Activated CD4-positive, alpha-beta T cell treated with anti-CD3 and anti-CD28 coated beads, Interleukin-2, amount 10 ng/mL, durations not matched to agents 7 days and 5 days (primary cell): ENCODE measurements around the gene MICALL1. TPM values are rescaled to one million over a fixed set of nuclear protein-coding genes. Genes with fewer than 3 reads are reported as not detected.

Experiments used
- CTCF ChIA-PET: fragments of 350-600 bp; sonication (Branson Sonifier 250); formaldehyde crosslinking; loops from one replicate; lab custom pipeline; 2021; ENCODE audit warnings: antibody characterized with exemption; lab: Charles Lee
- POLR2A ChIA-PET: fragments of 350-600 bp; sonication (Branson Sonifier 250); formaldehyde crosslinking; loops from one replicate; lab custom pipeline; 2021; ENCODE audit warnings: antibody characterized with exemption; lab: Charles Lee
- DNase-seq: peaks from one replicate; pipeline ENCODE4 v3.0.0-alpha.2; 2020
- H3K27ac Mint-ChIP-seq: one replicate; pipeline ENCODE4 v1.8.0; 2021; ENCODE audit warnings: mild to moderate bottlenecking, moderate library complexity, mixed read lengths
- H3K27me3 Mint-ChIP-seq: one replicate; pipeline ENCODE4 v1.8.0; 2021; ENCODE audit warnings: mixed read lengths
- H3K36me3 Mint-ChIP-seq: one replicate; pipeline ENCODE4 v1.8.0; 2021; ENCODE audit warnings: low read depth, mixed read lengths
- H3K4me1 Mint-ChIP-seq: one replicate; pipeline ENCODE4 v1.8.0; 2021; ENCODE audit warnings: mixed read lengths
- H3K4me3 Mint-ChIP-seq: one replicate; pipeline ENCODE4 v1.8.0; 2021; ENCODE audit warnings: mild to moderate bottlenecking, moderate library complexity, mixed read lengths
- H3K9me3 Mint-ChIP-seq: one replicate; pipeline ENCODE4 v1.8.0; 2021; ENCODE audit warnings: mixed read lengths
- total RNA-seq, 2 experiments: library from RNA; stranded (reverse); gene quantifications; one replicate each; pipeline ENCODE4 v1.2.3, GENCODE V29; 2021

The MICALL1 gene
- total RNA-seq, 2 experiments from 2014 or later, result 27.6 to 30.7 TPM

DNA sequence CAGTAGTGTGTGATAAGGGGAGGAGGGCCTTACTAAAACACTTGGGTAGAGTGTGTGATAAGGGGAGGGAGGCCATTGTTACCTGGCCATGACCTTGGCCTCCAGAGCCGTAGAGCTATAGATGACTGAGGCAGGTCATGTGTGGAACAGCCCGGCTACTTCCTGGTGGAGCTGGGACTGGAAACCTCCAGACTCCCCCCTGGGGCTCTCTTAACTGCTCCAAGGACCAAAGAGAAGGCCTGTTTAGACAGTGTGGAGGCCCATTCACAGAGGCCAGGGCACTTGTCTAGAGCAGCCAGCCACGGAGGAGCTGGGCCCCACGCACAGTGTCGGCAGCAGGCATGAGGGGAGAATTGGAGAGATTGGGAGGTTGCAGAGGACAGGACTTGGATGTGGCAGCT lies 12.5 kb upstream of the MICALL1 start:
- POLR2A ChIA-PET, result interaction anchor here (0.6 kb wide), 1 partner anchor 10 kb away, joined by 3 read pairs; no protein-coding TSS in a partner anchor

DNA sequence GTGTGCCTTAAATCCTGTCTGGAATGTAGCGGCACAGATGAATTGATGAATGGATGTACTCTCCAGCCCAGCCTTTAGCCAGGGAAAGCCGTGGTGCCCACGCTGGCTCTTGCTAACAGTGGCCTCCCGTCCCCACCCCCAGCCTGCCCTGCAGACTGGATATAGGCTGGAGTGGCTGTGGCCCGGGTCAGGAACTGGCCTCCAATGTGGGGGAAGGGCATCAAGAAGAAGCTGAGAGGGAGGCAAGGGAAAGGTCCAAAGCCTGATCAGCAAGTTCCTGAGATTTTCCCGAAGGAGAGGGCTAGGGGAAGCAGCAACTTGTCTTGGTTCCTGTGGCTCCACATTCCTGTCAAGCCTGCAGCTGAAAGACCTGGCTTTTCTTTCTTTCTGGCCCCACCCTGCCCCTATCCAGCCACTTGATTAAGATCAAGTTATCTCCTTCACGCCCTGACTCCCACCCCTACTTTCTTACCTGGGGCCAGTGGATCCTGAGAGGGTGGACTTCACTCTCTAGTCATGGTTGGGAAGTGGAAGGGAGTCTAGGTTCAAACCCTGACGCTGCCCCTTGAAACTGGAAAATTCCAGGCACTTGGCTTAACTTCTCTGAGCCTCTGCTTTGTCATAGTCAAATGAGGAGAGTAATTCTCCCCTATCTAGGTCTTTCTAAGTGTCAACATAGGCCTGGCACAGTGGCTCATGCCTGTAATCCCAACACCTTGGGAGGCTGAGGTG lies 11.0 kb upstream of the MICALL1 start:
- Mint-ChIP-seq H3K27ac (peak overlapping the region; percentile 97), H3K4me1 (peaks cover 40% of the 10 kb centered on the region), H3K4me3 (no peak overlapping the region), H3K36me3 (peaks cover 9% of the 10 kb centered on the region), H3K27me3 (no peaks in the 10 kb centered on the region), H3K9me3 (no peaks in the 10 kb centered on the region)
- CTCF ChIA-PET, result interaction anchor here (1.1 kb wide), 1 partner anchor 8 kb away, joined by 4 read pairs; no protein-coding TSS in a partner anchor
- POLR2A ChIA-PET, result interaction anchor here (0.6 kb wide), 1 partner anchor 30 kb away, joined by 10 read pairs; no protein-coding TSS in a partner anchor
- no peak for DNase-seq

More for the DNA sequence above, 12.5 kb upstream of the MICALL1 start:
- Mint-ChIP-seq H3K9me3 (no peaks in the 10 kb centered on the region), H3K27ac (peak overlapping the region; percentile 87), H3K36me3 (peaks cover 17% of the 10 kb centered on the region), H3K27me3 (no peaks in the 10 kb centered on the region), H3K4me3 (no peak overlapping the region), H3K4me1 (peaks cover 38% of the 10 kb centered on the region)
- CTCF ChIA-PET, result interaction anchor here (0.5 to 1.6 kb wide), 4 partner anchors 10 to 210 kb away, joined by 3 to 4 read pairs (median 4); no protein-coding TSS in a partner anchor
- no peak for DNase-seq

DNA sequence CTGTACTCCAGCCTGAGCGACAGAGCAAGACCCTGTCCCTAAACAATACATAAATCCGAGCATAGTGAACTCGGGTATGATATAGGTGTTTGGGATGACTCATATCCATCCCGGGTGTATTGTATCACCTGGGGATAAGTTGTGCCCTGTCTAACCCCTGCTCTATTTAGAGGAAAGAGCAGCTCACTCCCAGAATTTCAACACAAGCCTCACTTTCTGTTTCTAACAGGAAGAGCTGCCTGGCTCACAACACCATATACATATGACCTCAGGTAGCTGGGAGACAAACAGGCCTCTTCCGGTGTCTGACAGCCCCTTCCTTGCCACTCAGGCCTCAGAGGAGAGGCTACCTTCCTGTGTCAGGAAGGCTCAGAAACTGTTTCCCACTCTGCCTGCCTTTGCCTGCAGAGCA lies 9.9 kb upstream of the MICALL1 start:
- Mint-ChIP-seq H3K27ac (peak overlapping the region; percentile 97), H3K27me3 (no peaks in the 10 kb centered on the region), H3K4me3 (peak overlapping the region; percentile 58), H3K36me3 (peaks cover 8% of the 10 kb centered on the region), H3K9me3 (no peaks in the 10 kb centered on the region), H3K4me1 (peaks cover 41% of the 10 kb centered on the region)
- ChIA-PET CTCF (interaction anchor here (0.6 to 2.4 kb wide), 7 partner anchors 9 to 147 kb away, joined by 3 to 14 read pairs (median 4); partner anchors contain the start of gene MICALL1), POLR2A (interaction anchor here (0.6 to 0.7 kb wide), 3 partner anchors 31 to 140 kb away, joined by 3 to 10 read pairs (median 3); no protein-coding TSS in a partner anchor)
- DNase-seq, result peak; percentile 77

DNA sequence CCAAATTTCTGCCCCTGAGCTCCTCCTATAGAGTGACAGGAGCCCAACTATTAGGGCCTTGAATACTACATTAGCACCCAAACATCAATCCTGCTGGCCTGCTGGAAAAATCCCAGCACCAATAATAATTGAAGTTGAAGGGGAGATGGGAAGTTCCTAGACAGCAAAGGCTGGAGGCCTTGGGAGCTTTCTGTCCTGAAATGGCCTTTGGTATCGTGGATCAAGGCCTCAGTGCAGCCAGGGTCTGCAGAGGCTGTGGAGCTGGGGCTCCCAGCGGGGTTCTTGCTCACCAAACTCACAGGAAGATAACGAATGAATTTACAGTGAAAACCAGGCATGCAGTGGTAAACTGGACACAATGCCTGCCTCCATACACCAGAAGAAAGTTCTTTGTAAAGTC lies 9.2 kb upstream of the MICALL1 start:
- peaks cover 6% of the 10 kb centered on the region for H3K36me3 Mint-ChIP-seq
- no peaks in the 10 kb centered on the region for H3K27me3 Mint-ChIP-seq
- CTCF ChIA-PET, result interaction anchor here (1.0 to 2.4 kb wide), 6 partner anchors 9 to 753 kb away, joined by 3 to 14 read pairs (median 4); partner anchors contain the start of gene MICALL1
- peak overlapping the region; percentile 97 for H3K27ac Mint-ChIP-seq
- POLR2A ChIA-PET, result interaction anchor here (0.7 kb wide), 1 partner anchor 141 kb away, joined by 3 read pairs; no protein-coding TSS in a partner anchor
- no peaks in the 10 kb centered on the region for H3K9me3 Mint-ChIP-seq
- peaks cover 49% of the 10 kb centered on the region for H3K4me1 Mint-ChIP-seq
- peak overlapping the region; percentile 58 for H3K4me3 Mint-ChIP-seq
- DNase-seq, result no peak

DNA sequence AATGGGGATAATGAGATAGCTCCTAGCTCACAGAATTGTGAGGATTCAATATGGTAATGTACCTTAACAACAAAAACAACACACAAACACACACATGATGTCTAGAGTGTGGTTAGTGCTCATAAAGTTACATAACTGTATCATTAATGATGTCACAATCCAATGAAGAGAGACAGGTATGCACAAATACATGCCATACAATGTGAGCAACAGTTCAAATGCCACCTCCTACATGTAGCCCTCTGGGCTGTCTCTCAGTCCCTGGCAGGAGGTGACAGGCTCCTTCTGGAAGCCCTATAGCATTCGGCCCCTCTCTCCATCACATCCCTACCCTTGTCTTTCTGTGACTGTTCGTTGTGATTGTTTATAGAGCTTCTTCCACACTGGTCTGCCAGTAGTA lies 8.3 kb upstream of the MICALL1 start:
- ChIA-PET POLR2A (no interaction called here), CTCF (interaction anchor here (0.6 to 2.4 kb wide), 5 partner anchors 8 to 752 kb away, joined by 3 to 14 read pairs (median 5); partner anchors contain the start of gene MICALL1)
- H3K4me1 Mint-ChIP-seq, result peaks cover 49% of the 10 kb centered on the region
- H3K27me3 Mint-ChIP-seq, result no peaks in the 10 kb centered on the region
- no peaks in the 10 kb centered on the region for H3K9me3 Mint-ChIP-seq
- H3K36me3 Mint-ChIP-seq, result peaks cover 6% of the 10 kb centered on the region
- peak overlapping the region; percentile 50 for H3K27ac Mint-ChIP-seq
- H3K4me3 Mint-ChIP-seq, result no peak overlapping the region
- DNase-seq, result no peak

DNA sequence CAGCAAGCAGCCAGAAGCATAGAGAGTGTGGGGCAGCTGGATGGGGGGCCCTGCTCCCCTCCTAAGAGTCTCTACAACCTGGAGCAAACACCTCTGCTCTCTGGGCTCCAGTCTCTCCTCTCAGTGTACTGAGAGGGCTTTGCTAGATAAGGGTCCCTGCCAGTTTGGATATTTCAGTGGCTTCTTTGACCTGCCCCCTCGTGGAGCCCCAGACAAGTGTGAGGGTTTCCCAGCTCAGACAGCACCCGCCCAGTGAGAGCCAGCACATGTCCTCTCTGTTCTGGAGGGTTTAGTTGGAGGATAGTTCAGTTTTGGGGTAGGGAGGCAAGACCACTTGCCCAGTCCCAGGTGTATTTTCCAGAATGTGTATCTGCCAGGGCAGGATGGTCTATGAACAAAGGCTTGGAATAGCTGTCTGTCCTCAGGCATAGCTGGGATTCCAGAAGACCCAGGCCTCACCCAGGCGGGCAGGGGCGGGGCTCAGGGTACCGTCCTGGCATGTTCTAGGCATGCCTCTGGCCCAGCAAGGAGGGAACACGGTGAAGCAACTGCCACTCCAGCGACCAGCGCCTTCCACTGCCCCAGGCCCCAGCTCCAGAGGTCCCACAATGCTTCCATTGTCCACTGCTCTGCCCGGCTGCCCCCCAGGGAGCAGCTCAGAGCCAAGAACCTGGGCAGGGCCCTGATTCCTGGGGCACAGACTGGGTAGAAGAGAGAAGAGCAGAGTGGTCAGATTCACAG lies 7.5 kb upstream of the MICALL1 start:
- POLR2A ChIA-PET, result no interaction called here
- Mint-ChIP-seq H3K4me3 (no peak overlapping the region), H3K27ac (peak overlapping the region; percentile 13), H3K9me3 (no peaks in the 10 kb centered on the region), H3K4me1 (peaks cover 46% of the 10 kb centered on the region), H3K27me3 (no peaks in the 10 kb centered on the region), H3K36me3 (peaks cover 6% of the 10 kb centered on the region)
- no peak for DNase-seq
- CTCF ChIA-PET, result interaction anchor here (0.6 to 2.4 kb wide), 4 partner anchors 12 to 36 kb away, joined by 3 to 8 read pairs (median 4); no protein-coding TSS in a partner anchor

DNA sequence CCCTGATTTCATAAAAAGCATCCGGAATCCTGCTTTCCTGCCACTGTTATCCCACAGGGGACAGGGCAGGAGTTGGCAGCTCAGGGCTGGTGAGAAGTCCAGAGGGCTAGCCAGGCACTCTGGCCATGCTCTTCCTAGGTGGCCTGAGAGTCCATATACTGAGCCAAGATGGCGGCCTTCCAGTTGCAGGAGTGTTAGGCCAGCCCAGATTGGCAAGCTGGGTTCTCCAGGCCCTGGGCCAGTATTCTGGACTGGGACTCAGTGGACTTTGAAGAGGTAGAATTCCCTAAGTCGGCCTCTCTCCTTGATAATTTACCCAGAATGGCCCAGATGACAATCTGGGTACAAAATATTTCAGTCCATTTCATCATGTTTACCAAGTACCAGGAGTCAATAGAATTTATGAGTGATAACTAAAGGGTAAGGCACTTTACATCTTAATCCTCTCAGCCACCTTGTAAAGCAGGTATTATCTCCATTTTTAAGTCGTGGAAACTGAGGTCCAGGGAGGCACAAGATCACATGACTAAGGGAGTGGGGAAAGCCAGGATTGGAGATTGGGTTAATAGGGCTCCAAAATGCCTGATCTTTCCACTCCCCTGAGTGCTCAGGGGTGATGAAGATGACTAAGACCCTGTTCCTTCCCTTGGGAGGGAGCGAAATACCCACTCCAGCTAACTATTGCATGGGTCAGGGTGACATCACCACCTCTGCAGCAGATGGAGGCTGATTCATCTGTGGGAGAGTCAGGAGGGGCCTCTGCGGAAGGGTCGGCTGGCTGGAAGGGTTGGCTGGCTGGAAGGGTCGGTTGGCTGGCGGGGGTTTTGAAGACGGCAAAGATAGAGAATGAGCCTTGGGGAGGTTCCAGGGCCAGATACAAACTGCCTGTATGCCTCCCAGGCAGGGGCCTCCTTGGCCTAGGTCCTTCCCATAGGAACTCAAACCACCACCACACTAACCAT lies 1.2 kb upstream of the MICALL1 start:
- DNase-seq, result no peak
- H3K4me3 Mint-ChIP-seq, result peak overlapping the region; percentile 70
- no peaks in the 10 kb centered on the region for H3K36me3 Mint-ChIP-seq
- ChIA-PET POLR2A (no interaction called here), CTCF (interaction anchor here (1.0 to 2.3 kb wide), 10 partner anchors 8 to 298 kb away, joined by 3 to 14 read pairs (median 3); no protein-coding TSS in a partner anchor)
- H3K27ac Mint-ChIP-seq, result peak overlapping the region; percentile 87
- no peaks in the 10 kb centered on the region for H3K9me3 Mint-ChIP-seq
- peaks cover 30% of the 10 kb centered on the region for H3K4me1 Mint-ChIP-seq
- no peaks in the 10 kb centered on the region for H3K27me3 Mint-ChIP-seq

DNA sequence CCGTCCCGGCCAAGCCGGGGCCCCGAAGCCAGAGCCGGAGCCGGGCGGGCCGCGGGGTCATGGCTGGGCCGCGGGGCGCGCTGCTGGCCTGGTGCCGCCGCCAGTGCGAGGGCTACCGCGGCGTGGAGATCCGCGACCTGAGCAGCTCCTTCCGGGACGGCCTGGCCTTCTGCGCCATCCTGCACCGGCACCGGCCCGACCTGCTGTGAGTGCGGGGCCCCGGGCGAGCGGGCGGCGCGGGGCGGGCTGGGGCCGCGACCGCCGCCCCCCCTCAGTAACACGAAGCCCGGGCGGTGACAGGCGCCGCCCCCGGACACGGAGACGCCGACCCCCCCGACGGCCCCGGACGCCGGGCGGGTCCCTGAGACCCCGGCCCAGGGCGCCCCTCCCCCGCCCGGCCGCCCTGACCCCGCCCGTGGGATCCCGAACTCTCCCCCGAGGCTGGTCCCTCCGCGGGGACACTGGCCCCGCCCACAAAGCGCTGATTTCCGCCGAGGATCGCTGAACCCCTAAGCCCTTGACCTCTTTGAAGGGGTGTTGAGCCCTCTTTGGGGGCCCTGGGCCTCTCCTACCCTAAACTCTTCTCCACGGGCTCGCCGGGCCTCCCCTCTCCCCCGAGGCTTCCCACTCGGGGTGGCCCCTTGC lies 389 bp downstream of the MICALL1 start:
- H3K4me3 Mint-ChIP-seq, result peak overlapping the region; percentile 72
- peak; percentile 50 for DNase-seq
- no peaks in the 10 kb centered on the region for H3K27me3 Mint-ChIP-seq
- no peaks in the 10 kb centered on the region for H3K36me3 Mint-ChIP-seq
- CTCF ChIA-PET, result interaction anchor here (0.9 to 2.3 kb wide), 7 partner anchors 9 to 82 kb away, joined by 3 to 14 read pairs (median 4); no protein-coding TSS in a partner anchor
- no peaks in the 10 kb centered on the region for H3K9me3 Mint-ChIP-seq
- H3K4me1 Mint-ChIP-seq, result peaks cover 32% of the 10 kb centered on the region
- POLR2A ChIA-PET, result interaction anchor here (0.6 to 0.8 kb wide), 2 partner anchors 17 to 90 kb away, joined by 3 to 6 read pairs; no protein-coding TSS in a partner anchor
- peak overlapping the region; percentile 87 for H3K27ac Mint-ChIP-seq

DNA sequence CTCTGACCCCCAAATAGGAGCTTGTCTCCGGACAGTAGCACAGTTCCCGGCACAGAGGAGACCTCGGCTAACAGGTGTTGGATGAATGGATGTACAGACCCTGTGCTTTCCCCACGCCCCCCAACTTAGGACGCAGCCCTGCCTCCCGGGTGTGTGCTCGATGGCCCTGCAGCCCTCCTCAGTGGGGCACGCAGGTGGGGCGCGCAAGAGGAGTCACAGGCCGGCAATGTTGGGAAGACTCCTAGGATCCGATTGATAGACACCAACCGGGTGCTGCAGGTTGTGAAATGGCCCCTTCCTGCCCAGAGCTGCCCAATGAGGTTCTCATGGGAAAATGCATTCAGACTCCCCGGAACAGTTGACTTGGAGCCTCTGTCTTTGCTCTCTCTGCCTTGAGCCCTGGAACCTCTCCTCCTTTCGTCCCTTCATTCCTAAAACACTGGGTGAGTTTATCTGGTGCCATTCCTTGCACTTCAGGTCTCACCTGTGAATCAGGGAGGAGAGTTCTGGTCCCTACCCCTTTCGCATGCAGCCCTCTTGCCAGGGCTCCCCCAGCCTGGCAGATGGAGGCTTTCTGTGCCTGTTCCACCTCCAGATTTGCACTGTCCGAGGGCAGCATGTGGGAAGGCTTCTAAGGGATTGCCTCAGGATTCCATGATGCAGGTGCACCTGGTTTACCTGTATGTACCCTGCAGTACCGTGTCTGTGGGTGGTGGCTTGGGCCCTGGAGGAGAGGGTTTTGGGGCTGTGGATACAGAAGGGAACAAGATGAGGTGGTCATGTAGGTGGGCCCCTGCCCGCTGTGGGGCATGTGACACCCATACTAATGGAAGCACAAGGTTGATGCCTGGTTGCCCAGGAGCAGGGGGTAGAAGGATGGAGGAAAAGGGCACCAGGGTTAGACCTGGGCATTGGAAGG lies 1.2 kb downstream of the MICALL1 start:
- ChIA-PET CTCF (interaction anchor here (0.6 to 2.3 kb wide), 2 partner anchors 10 to 19 kb away, joined by 5 to 14 read pairs; no protein-coding TSS in a partner anchor), POLR2A (no interaction called here)
- H3K4me3 Mint-ChIP-seq, result peak overlapping the region; percentile 72
- H3K36me3 Mint-ChIP-seq, result no peaks in the 10 kb centered on the region
- peak overlapping the region; percentile 87 for H3K27ac Mint-ChIP-seq
- no peaks in the 10 kb centered on the region for H3K9me3 Mint-ChIP-seq
- no peak for DNase-seq
- H3K27me3 Mint-ChIP-seq, result no peaks in the 10 kb centered on the region
- peaks cover 36% of the 10 kb centered on the region for H3K4me1 Mint-ChIP-seq

DNA sequence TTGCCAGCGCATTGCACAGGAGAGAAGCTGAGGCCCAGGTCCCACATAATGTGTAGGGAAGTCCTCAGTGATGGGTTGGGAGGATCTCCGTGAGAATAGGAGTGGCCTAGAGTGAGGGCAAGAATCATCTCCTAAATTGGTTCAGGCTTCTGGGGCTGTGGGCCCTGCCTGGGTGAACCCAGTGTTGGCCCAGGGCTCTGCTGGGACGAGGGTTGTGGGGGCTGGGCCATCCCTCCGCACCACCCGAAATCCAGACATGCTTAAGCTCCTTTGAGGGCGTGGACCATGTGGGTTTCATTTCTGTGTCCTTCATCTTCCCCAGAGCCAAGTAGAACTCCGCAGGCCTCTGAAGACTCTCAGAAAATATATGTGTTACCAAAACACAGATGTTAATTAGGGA lies 3.7 kb downstream of the MICALL1 start:
- ChIA-PET POLR2A (no interaction called here), CTCF (no interaction called here)

More for the DNA sequence above, 3.7 kb downstream of the MICALL1 start:
- Mint-ChIP-seq H3K27ac (no peak overlapping the region), H3K4me3 (no peak overlapping the region), H3K27me3 (no peaks in the 10 kb centered on the region), H3K9me3 (no peaks in the 10 kb centered on the region), H3K36me3 (peaks cover 2% of the 10 kb centered on the region), H3K4me1 (peaks cover 42% of the 10 kb centered on the region)
- no peak for DNase-seq
